Endothelial cell of umbilical vein (primary cell): ENCODE data around the gene EFCAB9. TPM values are rescaled to one million over a fixed set of nuclear protein-coding genes. Genes with fewer than 3 reads are reported as not detected.

Experiments
- BruUV-seq: library from RNA; stranded (reverse); fragments of 400-500 nt; replicated peaks from 2 replicates; lab custom pipeline; 2021; lab: Mats Ljungman, UMichigan
- CTCF ChIA-PET: fragments of 300-600, 350-600 bp; sonication (Branson Sonifier 250); formaldehyde crosslinking; loops from one replicate; lab custom pipeline; 2021; ENCODE audit warnings: antibody characterized with exemption, inconsistent platforms; lab: Charles Lee
- POLR2A ChIA-PET: fragments of 300-600, 350-600 bp; sonication (Branson Sonifier 250); formaldehyde crosslinking; loops from one replicate; lab custom pipeline; 2021; ENCODE audit warnings: antibody characterized with exemption, inconsistent platforms; lab: Charles Lee
- DNase-seq: peaks from one replicate; pipeline ENCODE4 v3.0.0-alpha.2; 2011; ENCODE audit warnings: low read depth, low spot score
- FAIRE-seq: peaks from 2 replicates; lab custom pipeline; 2011; peaks lifted over from hg19 to GRCh38; lab: Jason Lieb, UNC
- H2AFZ ChIP-seq: 2 replicates; pipeline ENCODE4 v1.6.0; 2012; ENCODE audit warnings: low read depth, low read length, control low read depth, inconsistent platforms
- H3K27ac ChIP-seq: 2 replicates; pipeline ENCODE4 v1.5.1; 2011; ENCODE audit warnings: low read depth, mild to moderate bottlenecking, control low read depth, low read length, moderate library complexity; ENCODE audit not compliant: insufficient read depth
- H3K27me3 ChIP-seq, 2 experiments: 2 replicates each; pipeline versions ENCODE4 v1.6.0 to v1.6.1; 2011; ENCODE audit warnings: low read length in 2 of 2, mixed read lengths in 1 of 2; ENCODE audit not compliant: control insufficient read depth in 2 of 2, insufficient read depth in 2 of 2
- H3K36me3 ChIP-seq, 2 experiments: 2 replicates in 1 of 2; 3 replicates in 1 of 2; pipeline ENCODE4 v1.5.1; 2011; ENCODE audit warnings: low read length in 2 of 2, mild to moderate bottlenecking in 1 of 2, moderate library complexity in 1 of 2; ENCODE audit not compliant: control insufficient read depth in 2 of 2, insufficient read depth in 2 of 2; ENCODE audit errors: extremely low read depth in 1 of 2
- H3K4me1 ChIP-seq: 3 replicates; pipeline ENCODE4 v1.5.1; 2011; ENCODE audit warnings: mild to moderate bottlenecking, low read length; ENCODE audit not compliant: control insufficient read depth, insufficient read depth; ENCODE audit errors: extremely low read depth
- H3K4me2 ChIP-seq: 2 replicates; pipeline ENCODE4 v1.6.1; 2011; ENCODE audit warnings: low read length, control low read depth, mixed read lengths; ENCODE audit not compliant: insufficient read depth
- H3K4me3 ChIP-seq, 3 experiments: fragments of 200-600 bp in 1 of 3; sonication (generic), shearing (Covaris generic) in 1 of 3; replicated peaks in 1 of 3; 2 replicates each; pipeline ENCODE4 v1.5.1; 2011 to 2016; ENCODE audit warnings: control low read depth in 3 of 3, low read length in 3 of 3, mild to moderate bottlenecking in 2 of 3, inconsistent platforms in 1 of 3, low read depth in 1 of 3, moderate library complexity in 1 of 3; ENCODE audit not compliant: insufficient read depth in 1 of 3
- H3K79me2 ChIP-seq: 2 replicates; pipeline ENCODE4 v1.6.0; 2012; ENCODE audit warnings: low read length, inconsistent platforms; ENCODE audit not compliant: control insufficient read depth, insufficient read depth
- H3K9ac ChIP-seq: replicated peaks from 2 replicates; pipeline ENCODE3; 2011; ENCODE audit warnings: low read length, control low read depth; ENCODE audit not compliant: insufficient read depth; ENCODE audit errors: extremely low read depth
- H3K9me1 ChIP-seq: replicated peaks from 3 replicates; pipeline ENCODE4 v1.6.0; 2011; ENCODE audit warnings: mild to moderate bottlenecking, low read length; ENCODE audit not compliant: control insufficient read depth, insufficient read depth; ENCODE audit errors: extremely low read depth
- H3K9me3 ChIP-seq: replicated peaks from 2 replicates; pipeline ENCODE4 v1.5.1; 2012; ENCODE audit warnings: low read length, inconsistent platforms; ENCODE audit not compliant: control insufficient read depth, insufficient read depth
- H4K20me1 ChIP-seq: replicated peaks from 2 replicates; pipeline ENCODE3; 2011; ENCODE audit warnings: mild to moderate bottlenecking, low read length; ENCODE audit not compliant: control insufficient read depth, insufficient read depth; ENCODE audit errors: extremely low read depth
- CTCF ChIP-seq, 2 donors: IDR thresholded peaks; 1 replicate in 1 of 2; 2 replicates in 1 of 2; pipeline ENCODE4 v1.5.1; 2011; ENCODE audit warnings: low read length in 2 of 2, mild to moderate bottlenecking in 2 of 2, moderate library complexity in 2 of 2, control low read depth in 1 of 2, inconsistent platforms in 1 of 2, low read depth in 1 of 2; ENCODE audit not compliant: insufficient read depth in 1 of 2; ENCODE audit errors: extremely low read depth in 1 of 2
- EZH2 ChIP-seq: IDR thresholded peaks from 2 replicates; pipeline ENCODE4 v1.6.1; 2012; ENCODE audit warnings: borderline replicate concordance, low read depth, mild to moderate bottlenecking, moderate library complexity, low read length, inconsistent platforms; ENCODE audit not compliant: severe bottlenecking
- FOS ChIP-seq: IDR thresholded peaks from 2 replicates; pipeline ENCODE4 v1.6.1; 2011; ENCODE audit warnings: mild to moderate bottlenecking, low read length, moderate library complexity, borderline replicate concordance; ENCODE audit not compliant: insufficient read depth
- GATA2 ChIP-seq: IDR thresholded peaks from 2 replicates; pipeline ENCODE4 v1.7.0; 2011; ENCODE audit warnings: low read depth, mild to moderate bottlenecking, moderate library complexity, mixed read lengths, low read length; ENCODE audit not compliant: insufficient read length, insufficient read depth
- JUN ChIP-seq: IDR thresholded peaks from 2 replicates; pipeline ENCODE4 v1.6.1; 2011; ENCODE audit warnings: borderline replicate concordance, low read depth; ENCODE audit not compliant: insufficient read length, insufficient read depth
- MAX ChIP-seq: IDR thresholded peaks from 2 replicates; pipeline ENCODE4 v1.6.1; 2011; ENCODE audit not compliant: insufficient read depth, insufficient read length
- MYC ChIP-seq: IDR thresholded peaks from one replicate; pipeline ENCODE4 v1.6.1; 2011; ENCODE audit warnings: mild to moderate bottlenecking, low read depth, low read length
- POLR2A ChIP-seq: IDR thresholded peaks from 2 replicates; pipeline ENCODE4 v1.6.1; 2012; ENCODE audit warnings: low read depth, mild to moderate bottlenecking, control low read depth, low read length
- POLR2AphosphoS5 ChIP-seq: IDR thresholded peaks from 2 replicates; pipeline ENCODE4 v1.6.1; 2012; ENCODE audit warnings: low read depth, mild to moderate bottlenecking, control low read depth, low read length, moderate library complexity; ENCODE audit not compliant: insufficient read depth
- dilution Hi-C: fragments of 300-500 bp; cut with MboI; formaldehyde crosslinking; loops from one replicate; pipeline ENCODE4 v1.15.0; 2019; ENCODE audit warnings: low sequenced_read_pairs; ENCODE audit not compliant: extremely low pct_ligation_motif_present
- intact Hi-C: fragments of 100-400 bp; cut with micrococcal nuclease; formaldehyde crosslinking; loops from one replicate; pipeline ENCODE4 v1.10.0; 2022
- polyA plus RNA-seq, 4 experiments: library from polyadenylated mRNA; depleted of rRNA in 3 of 4; stranded (reverse) in 3 of 4; unstranded in 1 of 4; fragments of >200 nt; gene quantifications; 2 replicates each; pipeline versions ENCODE4 v1.2.1 to v1.2.3, GENCODE V29; 2011 to 2012; ENCODE audit warnings: missing spikeins in 1 of 4
- total RNA-seq: library from RNA; stranded (reverse); gene quantifications from 2 replicates; pipeline ENCODE4 v1.2.3, GENCODE V29; 2021

The EFCAB9 gene
- total and polyA plus RNA-seq, 2 donors (not counting 3 experiments of a cell fraction or from before 2014, with no cell fraction given): not detected

- BruUV-seq: no TSS peak
These were observed 26.1 kb upstream of the EFCAB9 start for GRCh38 chr5:172167895-172168294.

More at GRCh38 chr5:172167895-172168294, 26.1 kb upstream of the EFCAB9 start:
- Histone ChIP-seq H4K20me1 (no peaks in the 10 kb centered on the region), H3K27me3 (no peaks in the 10 kb centered on the region), H2AFZ (no peak overlapping the region), H3K4me1 (no peaks in the 10 kb centered on the region), H3K9ac (no peak overlapping the region), H3K36me3 (no peaks in the 10 kb centered on the region), H3K4me2 (no peak overlapping the region), H3K9me1 (no peaks in the 10 kb centered on the region), H3K27ac (no peak overlapping the region), H3K79me2 (no peaks in the 10 kb centered on the region), H3K9me3 (no peaks in the 10 kb centered on the region), H3K4me3 (no peak overlapping the region)
- ChIA-PET CTCF (no interaction called here), POLR2A (no interaction called here)
- TF ChIP-seq JUN: no peak
- TF ChIP-seq EZH2: no peak
- no peak for TF ChIP-seq POLR2A
- TF ChIP-seq POLR2AphosphoS5: no peak
- no peak for TF ChIP-seq MAX
- no peak for TF ChIP-seq GATA2
- TF ChIP-seq CTCF (IDR thresholded peaks at IDR 0.05; ENCODE audit: extremely low read depth in 1 of 2, insufficient read depth in 1 of 2, low read depth in 1 of 2, low read length in 2 of 2): no peak
- TF ChIP-seq MYC: no peak
- TF ChIP-seq FOS: no peak
- intact Hi-C loops: no loop called here
- dilution Hi-C loops: no loop called here
- FAIRE-seq (peak; percentile 4), DNase-seq (no peak)
